Mucosa of stomach (tissue), 1 donor: Measurements from ENCODE around the gene EN1.

ENCODE experiments used
- H3K27me3 ChIP-seq: one replicate; pipeline ENCODE4 v1.7.0; 2013; ENCODE audit warnings: mild to moderate bottlenecking, low read length; ENCODE audit not compliant: control insufficient read depth, insufficient read depth
- H3K36me3 ChIP-seq: one replicate; pipeline ENCODE4 v1.7.0; 2013; ENCODE audit warnings: low read length; ENCODE audit not compliant: control insufficient read depth, insufficient read depth
- H3K4me1 ChIP-seq: one replicate; pipeline ENCODE4 v1.7.0; 2013; ENCODE audit warnings: mild to moderate bottlenecking, low read length; ENCODE audit not compliant: control insufficient read depth, insufficient read depth
- H3K4me3 ChIP-seq: one replicate; pipeline ENCODE4 v1.7.0; 2013; ENCODE audit warnings: low read length
- H3K9ac ChIP-seq: one replicate; pipeline ENCODE4 v1.7.0; 2013; ENCODE audit warnings: mild to moderate bottlenecking, low read length, moderate library complexity
- H3K9me3 ChIP-seq: one replicate; pipeline ENCODE4 v1.7.0; 2013; ENCODE audit warnings: mild to moderate bottlenecking, low read length, moderate library complexity; ENCODE audit not compliant: control insufficient read depth
- donor health status: Pancreatic carcinoma.

The EN1 gene

GRCh38 chr2:118808429-118808809 is 39.0 kb downstream of the EN1 start:
- Histone ChIP-seq H3K4me1 (no peaks in the 10 kb centered on the region), H3K9ac (no peak overlapping the region), H3K9me3 (no peaks in the 10 kb centered on the region), H3K36me3 (no peaks in the 10 kb centered on the region), H3K27me3 (peaks cover 43% of the 10 kb centered on the region), H3K4me3 (no peak overlapping the region)

- H3K36me3 ChIP-seq: no peaks in the 10 kb centered on the region
- H3K4me3 ChIP-seq: no peak overlapping the region
- H3K9ac ChIP-seq: no peak overlapping the region
- H3K9me3 ChIP-seq: no peaks in the 10 kb centered on the region
- H3K27me3 ChIP-seq: peaks cover 39% of the 10 kb centered on the region
- H3K4me1 ChIP-seq: no peaks in the 10 kb centered on the region
Measured at GRCh38 chr2:118807668-118808428, 39.6 kb downstream of the EN1 start.

- Histone ChIP-seq H3K4me1 (no peaks in the 10 kb centered on the region), H3K27me3 (peaks cover 34% of the 10 kb centered on the region), H3K4me3 (no peak overlapping the region)
Measured at GRCh38 chr2:118806797-118807667, 40.4 kb downstream of the EN1 start.

DNA sequence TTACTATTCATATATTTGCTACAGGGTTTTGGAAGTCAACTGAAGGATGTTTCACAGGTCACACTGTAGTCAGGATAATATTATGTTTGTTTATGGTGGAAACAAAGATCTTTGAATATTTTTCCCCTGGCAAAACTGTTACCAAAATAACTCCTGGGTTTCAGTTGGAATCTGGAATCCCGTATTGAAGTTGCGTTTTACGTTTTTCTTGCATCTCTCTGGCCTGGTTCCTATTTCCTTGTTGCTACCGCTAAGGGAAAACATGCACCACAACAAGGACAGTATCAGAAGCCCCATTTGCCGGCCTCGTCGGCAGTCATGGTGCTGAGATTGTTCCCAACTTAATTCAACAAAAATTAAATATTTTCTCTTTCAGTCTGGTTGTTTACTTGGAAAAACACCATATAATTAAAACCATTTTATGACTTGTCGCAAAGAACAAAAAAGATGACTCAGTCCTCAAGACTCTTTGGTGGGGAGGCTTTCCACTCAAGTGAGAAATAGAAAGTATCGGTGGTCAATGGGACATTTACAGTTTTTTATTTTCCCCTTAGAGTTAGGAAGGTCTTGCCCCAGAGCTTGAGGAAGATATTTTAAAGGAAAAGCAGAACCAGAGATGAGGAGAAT is 42.3 kb downstream of the EN1 start:
- no peaks in the 10 kb centered on the region for H3K4me1 ChIP-seq
- no peak overlapping the region for H3K4me3 ChIP-seq
- H3K27me3 ChIP-seq: peaks cover 31% of the 10 kb centered on the region
- no peaks in the 10 kb centered on the region for H3K36me3 ChIP-seq
- no peaks in the 10 kb centered on the region for H3K9me3 ChIP-seq
- no peak overlapping the region for H3K9ac ChIP-seq

More at GRCh38 chr2:118806797-118807667, 40.4 kb downstream of the EN1 start:
- Histone ChIP-seq H3K36me3 (no peaks in the 10 kb centered on the region), H3K9ac (no peak overlapping the region), H3K9me3 (no peaks in the 10 kb centered on the region)

DNA sequence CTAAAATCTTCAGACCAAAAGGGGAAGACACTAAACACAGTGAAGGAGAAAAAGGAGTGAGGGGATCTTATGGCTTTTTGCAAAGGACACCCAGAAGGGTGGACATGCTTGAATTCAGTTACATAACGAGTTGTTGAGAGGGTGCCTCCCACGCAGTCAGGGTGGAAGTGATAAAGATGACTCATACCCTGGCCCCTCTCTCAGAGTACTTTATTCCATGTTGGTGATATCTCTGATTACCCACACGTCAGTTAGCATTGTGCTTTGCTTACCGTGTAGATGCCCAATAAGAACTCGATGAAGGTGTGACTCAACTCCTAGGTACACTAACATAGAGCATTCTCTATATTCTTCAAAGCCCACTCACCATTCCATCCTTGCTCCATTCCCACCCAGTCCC is 44.4 kb downstream of the EN1 start:
- H3K9ac ChIP-seq: no peak overlapping the region
- H3K4me3 ChIP-seq: no peak overlapping the region
- peaks cover 20% of the 10 kb centered on the region for H3K27me3 ChIP-seq
- H3K4me1 ChIP-seq: no peaks in the 10 kb centered on the region
- no peaks in the 10 kb centered on the region for H3K36me3 ChIP-seq
- no peaks in the 10 kb centered on the region for H3K9me3 ChIP-seq

DNA sequence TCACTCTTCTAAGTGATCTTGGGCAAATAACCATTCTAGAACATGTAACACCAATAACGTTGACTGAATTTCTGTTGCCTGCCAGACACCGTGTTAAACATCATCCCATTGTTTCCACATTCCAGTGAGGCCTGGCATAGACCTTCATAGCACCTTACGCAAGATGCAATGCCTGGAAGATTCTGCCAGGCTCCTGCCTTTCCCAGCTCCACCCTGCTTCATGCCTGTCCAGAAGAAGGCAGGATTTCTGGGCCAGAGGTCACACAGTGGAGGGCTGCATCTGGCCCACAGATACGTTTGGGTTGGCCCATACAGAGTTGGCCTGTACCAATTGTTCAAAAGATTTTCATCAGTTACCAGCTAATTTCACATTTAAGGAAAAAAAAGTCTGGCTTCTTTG is 46.3 kb downstream of the EN1 start:
- Histone ChIP-seq H3K4me3 (no peak overlapping the region), H3K27me3 (peaks cover 3% of the 10 kb centered on the region), H3K4me1 (no peaks in the 10 kb centered on the region), H3K9ac (no peak overlapping the region), H3K9me3 (no peaks in the 10 kb centered on the region), H3K36me3 (no peaks in the 10 kb centered on the region)

GRCh38 chr2:118800736-118801135 is 46.7 kb downstream of the EN1 start:
- Histone ChIP-seq H3K9me3 (no peaks in the 10 kb centered on the region), H3K9ac (no peak overlapping the region), H3K36me3 (no peaks in the 10 kb centered on the region), H3K4me1 (no peaks in the 10 kb centered on the region), H3K27me3 (no peaks in the 10 kb centered on the region), H3K4me3 (no peak overlapping the region)

DNA sequence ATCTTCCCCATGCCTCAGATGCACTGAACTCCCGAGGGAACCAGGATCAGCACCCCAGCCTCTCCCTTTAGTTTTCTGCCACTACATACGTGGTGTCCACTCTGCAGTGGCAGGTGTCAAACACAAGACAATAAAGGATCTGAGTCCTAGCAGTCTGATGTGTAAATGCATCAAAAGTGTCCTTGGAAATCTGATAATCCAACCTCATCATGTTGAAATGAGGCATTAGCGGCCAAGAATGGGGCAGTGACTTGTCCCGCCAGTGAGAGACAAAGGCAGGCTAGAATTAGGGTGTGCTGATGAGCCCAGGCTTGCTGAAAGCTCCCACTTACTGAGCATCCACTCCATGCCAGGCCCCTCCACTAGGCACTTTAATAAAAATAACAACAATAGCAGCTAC is 52.9 kb downstream of the EN1 start:
- peaks cover 5% of the 10 kb centered on the region for H3K27me3 ChIP-seq
- no peaks in the 10 kb centered on the region for H3K9me3 ChIP-seq
- no peak overlapping the region for H3K4me3 ChIP-seq

More for the DNA sequence above, 52.9 kb downstream of the EN1 start:
- no peak overlapping the region for H3K9ac ChIP-seq
- H3K36me3 ChIP-seq: no peaks in the 10 kb centered on the region
- no peaks in the 10 kb centered on the region for H3K4me1 ChIP-seq
